Measurements from ENCODE around the gene USP44. TPM values are rescaled to one million over a fixed set of nuclear protein-coding genes. Genes with fewer than 3 reads are reported as not detected.

Gene USP44
- total and polyA plus RNA-seq, 2 experiments from 2014 or later: 235 to 248 TPM

- Histone ChIP-seq H2AFZ (no peak overlapping the region), H3K36me3 (ENCODE audit: insufficient read depth) (no peaks in the 10 kb centered on the region), H3K9me2 (ENCODE audit: insufficient read depth) (no peaks in the 10 kb centered on the region)
Measured at GRCh38 chr12:95599880-95600279, 48.6 kb upstream of the USP44 start.

GRCh38 chr12:95594136-95594535 is 42.9 kb upstream of the USP44 start:
- H3K79me2 ChIP-seq (replicated peaks; ENCODE audit: insufficient read depth): no peaks in the 10 kb centered on the region; the same call in none of the 2 replicates
- Mint-ChIP-seq H3K4me1 (peaks cover 18% of the 10 kb centered on the region; the same call in 2 of the 3 replicates), H3K27ac (no peak overlapping the region), H3K4me3 (no peak overlapping the region), H3K36me3 (ENCODE audit: low read depth) (no peaks in the 10 kb centered on the region), H3K27me3 (ENCODE audit: insufficient read depth, low read depth, poor library complexity) (peaks cover 3% of the 10 kb centered on the region), H3K9me3 (no peaks in the 10 kb centered on the region)
- no peaks in the 10 kb centered on the region for H3K27me3 ChIP-seq (ENCODE audit: insufficient read depth)
- H3K27ac ChIP-seq (ENCODE audit: low read depth): no peak overlapping the region
- no peak for ATAC-seq
- no peaks in the 10 kb centered on the region for H3K36me3 ChIP-seq (ENCODE audit: insufficient read depth)
- H3F3A ChIP-seq (replicated peaks; ENCODE audit: low read depth): no peaks in the 10 kb centered on the region
- H4K20me1 ChIP-seq (replicated peaks; ENCODE audit: insufficient read depth): no peaks in the 10 kb centered on the region
- no peak overlapping the region for H2AFZ ChIP-seq
- H3K4me1 ChIP-seq (ENCODE audit: insufficient read depth): peaks cover 21% of the 10 kb centered on the region
- DNase-seq (ENCODE audit: low spot score): no peak
- no peak overlapping the region for H3K4me2 ChIP-seq
- no peak overlapping the region for H3K4me3 ChIP-seq
- no peaks in the 10 kb centered on the region for H3K9me2 ChIP-seq (ENCODE audit: insufficient read depth)
- TF ChIP-seq, protein P1, sequence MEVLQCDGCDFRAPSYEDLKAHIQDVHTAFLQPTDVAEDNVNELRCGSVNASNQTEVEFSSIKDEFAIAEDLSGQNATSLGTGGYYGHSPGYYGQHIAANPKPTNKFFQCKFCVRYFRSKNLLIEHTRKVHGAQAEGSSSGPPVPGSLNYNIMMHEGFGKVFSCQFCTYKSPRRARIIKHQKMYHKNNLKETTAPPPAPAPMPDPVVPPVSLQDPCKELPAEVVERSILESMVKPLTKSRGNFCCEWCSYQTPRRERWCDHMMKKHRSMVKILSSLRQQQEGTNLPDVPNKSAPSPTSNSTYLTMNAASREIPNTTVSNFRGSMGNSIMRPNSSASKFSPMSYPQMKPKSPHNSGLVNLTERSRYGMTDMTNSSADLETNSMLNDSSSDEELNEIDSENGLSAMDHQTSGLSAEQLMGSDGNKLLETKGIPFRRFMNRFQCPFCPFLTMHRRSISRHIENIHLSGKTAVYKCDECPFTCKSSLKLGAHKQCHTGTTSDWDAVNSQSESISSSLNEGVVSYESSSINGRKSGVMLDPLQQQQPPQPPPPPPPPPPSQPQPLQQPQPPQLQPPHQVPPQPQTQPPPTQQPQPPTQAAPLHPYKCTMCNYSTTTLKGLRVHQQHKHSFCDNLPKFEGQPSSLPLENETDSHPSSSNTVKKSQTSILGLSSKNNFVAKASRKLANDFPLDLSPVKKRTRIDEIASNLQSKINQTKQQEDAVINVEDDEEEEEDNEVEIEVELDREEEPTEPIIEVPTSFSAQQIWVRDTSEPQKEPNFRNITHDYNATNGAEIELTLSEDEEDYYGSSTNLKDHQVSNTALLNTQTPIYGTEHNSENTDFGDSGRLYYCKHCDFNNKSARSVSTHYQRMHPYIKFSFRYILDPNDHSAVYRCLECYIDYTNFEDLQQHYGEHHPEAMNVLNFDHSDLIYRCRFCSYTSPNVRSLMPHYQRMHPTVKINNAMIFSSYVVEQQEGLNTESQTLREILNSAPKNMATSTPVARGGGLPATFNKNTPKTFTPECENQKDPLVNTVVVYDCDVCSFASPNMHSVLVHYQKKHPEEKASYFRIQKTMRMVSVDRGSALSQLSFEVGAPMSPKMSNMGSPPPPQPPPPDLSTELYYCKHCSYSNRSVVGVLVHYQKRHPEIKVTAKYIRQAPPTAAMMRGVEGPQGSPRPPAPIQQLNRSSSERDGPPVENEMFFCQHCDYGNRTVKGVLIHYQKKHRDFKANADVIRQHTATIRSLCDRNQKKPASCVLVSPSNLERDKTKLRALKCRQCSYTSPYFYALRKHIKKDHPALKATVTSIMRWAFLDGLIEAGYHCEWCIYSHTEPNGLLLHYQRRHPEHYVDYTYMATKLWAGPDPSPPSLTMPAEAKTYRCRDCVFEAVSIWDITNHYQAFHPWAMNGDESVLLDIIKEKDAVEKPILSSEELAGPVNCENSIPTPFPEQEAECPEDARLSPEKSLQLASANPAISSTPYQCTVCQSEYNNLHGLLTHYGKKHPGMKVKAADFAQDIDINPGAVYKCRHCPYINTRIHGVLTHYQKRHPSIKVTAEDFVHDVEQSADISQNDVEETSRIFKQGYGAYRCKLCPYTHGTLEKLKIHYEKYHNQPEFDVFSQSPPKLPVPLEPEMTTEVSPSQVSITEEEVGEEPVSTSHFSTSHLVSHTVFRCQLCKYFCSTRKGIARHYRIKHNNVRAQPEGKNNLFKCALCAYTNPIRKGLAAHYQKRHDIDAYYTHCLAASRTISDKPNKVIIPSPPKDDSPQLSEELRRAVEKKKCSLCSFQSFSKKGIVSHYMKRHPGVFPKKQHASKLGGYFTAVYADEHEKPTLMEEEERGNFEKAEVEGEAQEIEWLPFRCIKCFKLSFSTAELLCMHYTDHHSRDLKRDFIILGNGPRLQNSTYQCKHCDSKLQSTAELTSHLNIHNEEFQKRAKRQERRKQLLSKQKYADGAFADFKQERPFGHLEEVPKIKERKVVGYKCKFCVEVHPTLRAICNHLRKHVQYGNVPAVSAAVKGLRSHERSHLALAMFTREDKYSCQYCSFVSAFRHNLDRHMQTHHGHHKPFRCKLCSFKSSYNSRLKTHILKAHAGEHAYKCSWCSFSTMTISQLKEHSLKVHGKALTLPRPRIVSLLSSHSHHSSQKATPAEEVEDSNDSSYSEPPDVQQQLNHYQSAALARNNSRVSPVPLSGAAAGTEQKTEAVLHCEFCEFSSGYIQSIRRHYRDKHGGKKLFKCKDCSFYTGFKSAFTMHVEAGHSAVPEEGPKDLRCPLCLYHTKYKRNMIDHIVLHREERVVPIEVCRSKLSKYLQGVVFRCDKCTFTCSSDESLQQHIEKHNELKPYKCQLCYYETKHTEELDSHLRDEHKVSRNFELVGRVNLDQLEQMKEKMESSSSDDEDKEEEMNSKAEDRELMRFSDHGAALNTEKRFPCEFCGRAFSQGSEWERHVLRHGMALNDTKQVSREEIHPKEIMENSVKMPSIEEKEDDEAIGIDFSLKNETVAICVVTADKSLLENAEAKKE (CRISPR knock-in tag; IDR thresholded peaks at IDR 0.05): no peak
- no peak for TF ChIP-seq STAT1 (IDR thresholded peaks at IDR 0.05; ENCODE audit: unreplicated experiment)

More at GRCh38 chr12:95599880-95600279, 48.6 kb upstream of the USP44 start:
- no peaks in the 10 kb centered on the region for H3K27me3 ChIP-seq (ENCODE audit: insufficient read depth)
- TF ChIP-seq ETS1 (IDR thresholded peaks at IDR 0.05) (no peak), STAT1 (IDR thresholded peaks at IDR 0.05; ENCODE audit: unreplicated experiment) (no peak), EZH2 (IDR thresholded peaks at IDR 0.05; ENCODE audit: low read depth, unreplicated experiment) (no peak)
- TF ChIP-seq, protein P2, sequence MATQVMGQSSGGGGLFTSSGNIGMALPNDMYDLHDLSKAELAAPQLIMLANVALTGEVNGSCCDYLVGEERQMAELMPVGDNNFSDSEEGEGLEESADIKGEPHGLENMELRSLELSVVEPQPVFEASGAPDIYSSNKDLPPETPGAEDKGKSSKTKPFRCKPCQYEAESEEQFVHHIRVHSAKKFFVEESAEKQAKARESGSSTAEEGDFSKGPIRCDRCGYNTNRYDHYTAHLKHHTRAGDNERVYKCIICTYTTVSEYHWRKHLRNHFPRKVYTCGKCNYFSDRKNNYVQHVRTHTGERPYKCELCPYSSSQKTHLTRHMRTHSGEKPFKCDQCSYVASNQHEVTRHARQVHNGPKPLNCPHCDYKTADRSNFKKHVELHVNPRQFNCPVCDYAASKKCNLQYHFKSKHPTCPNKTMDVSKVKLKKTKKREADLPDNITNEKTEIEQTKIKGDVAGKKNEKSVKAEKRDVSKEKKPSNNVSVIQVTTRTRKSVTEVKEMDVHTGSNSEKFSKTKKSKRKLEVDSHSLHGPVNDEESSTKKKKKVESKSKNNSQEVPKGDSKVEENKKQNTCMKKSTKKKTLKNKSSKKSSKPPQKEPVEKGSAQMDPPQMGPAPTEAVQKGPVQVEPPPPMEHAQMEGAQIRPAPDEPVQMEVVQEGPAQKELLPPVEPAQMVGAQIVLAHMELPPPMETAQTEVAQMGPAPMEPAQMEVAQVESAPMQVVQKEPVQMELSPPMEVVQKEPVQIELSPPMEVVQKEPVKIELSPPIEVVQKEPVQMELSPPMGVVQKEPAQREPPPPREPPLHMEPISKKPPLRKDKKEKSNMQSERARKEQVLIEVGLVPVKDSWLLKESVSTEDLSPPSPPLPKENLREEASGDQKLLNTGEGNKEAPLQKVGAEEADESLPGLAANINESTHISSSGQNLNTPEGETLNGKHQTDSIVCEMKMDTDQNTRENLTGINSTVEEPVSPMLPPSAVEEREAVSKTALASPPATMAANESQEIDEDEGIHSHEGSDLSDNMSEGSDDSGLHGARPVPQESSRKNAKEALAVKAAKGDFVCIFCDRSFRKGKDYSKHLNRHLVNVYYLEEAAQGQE (IDR thresholded peaks at IDR 0.05; ENCODE audit: unreplicated experiment): no peak
- no peak for ATAC-seq
- Mint-ChIP-seq H3K27me3 (ENCODE audit: insufficient read depth, low read depth, poor library complexity) (no peaks in the 10 kb centered on the region), H3K4me1 (peaks cover 5% of the 10 kb centered on the region; the same call in 2 of the 3 replicates), H3K36me3 (ENCODE audit: low read depth) (no peaks in the 10 kb centered on the region), H3K4me3 (no peak overlapping the region), H3K9me3 (no peaks in the 10 kb centered on the region), H3K27ac (no peak overlapping the region)
- H3F3A ChIP-seq (replicated peaks; ENCODE audit: low read depth): no peaks in the 10 kb centered on the region
- H3K79me2 ChIP-seq (replicated peaks; ENCODE audit: insufficient read depth): no peaks in the 10 kb centered on the region; the same call in 1 of the 2 replicates
- DNase-seq (ENCODE audit: low spot score): no peak
- no peak overlapping the region for H3K4me3 ChIP-seq
- H4K20me1 ChIP-seq (replicated peaks; ENCODE audit: insufficient read depth): no peaks in the 10 kb centered on the region
- peaks cover 11% of the 10 kb centered on the region for H3K4me1 ChIP-seq (ENCODE audit: insufficient read depth)
- no peak overlapping the region for H3K27ac ChIP-seq (ENCODE audit: low read depth)
- no peak overlapping the region for H3K4me2 ChIP-seq

Measured in GM23338 (cell line).